Liver (tissue), 9 donors: ENCODE measurements around the gene ADAMTS16. TPM values are rescaled to one million over a fixed set of nuclear protein-coding genes. Genes with fewer than 3 reads are reported as not detected.

ENCODE experiments used
- DNase-seq: peaks from one replicate; pipeline ENCODE4 v3.0.0-alpha.2; 2017; ENCODE audit warnings: low spot score
- H3K27ac ChIP-seq, 2 donors: one replicate each; pipeline ENCODE4 v1.7.0; 2013; ENCODE audit warnings: inconsistent platforms in 2 of 2, low read length in 2 of 2, control low read depth in 1 of 2, low read depth in 1 of 2, mild to moderate bottlenecking in 1 of 2
- H3K27me3 ChIP-seq, 4 donors: one replicate each; pipeline versions ENCODE4 v1.6.1 to v1.7.0; 2013; ENCODE audit warnings: low read length in 3 of 4, inconsistent platforms in 1 of 4, mild to moderate bottlenecking in 1 of 4, moderate library complexity in 1 of 4; ENCODE audit not compliant: control insufficient read depth in 4 of 4, insufficient read depth in 4 of 4
- H3K36me3 ChIP-seq, 4 donors: one replicate each; pipeline versions ENCODE4 v1.6.1 to v1.7.0; 2013; ENCODE audit warnings: low read length in 3 of 4, mild to moderate bottlenecking in 3 of 4, low read depth in 1 of 4, moderate library complexity in 1 of 4; ENCODE audit not compliant: control insufficient read depth in 4 of 4, insufficient read depth in 3 of 4
- H3K4me1 ChIP-seq, 4 donors: one replicate each; pipeline versions ENCODE4 v1.6.1 to v1.7.0; 2013; ENCODE audit warnings: low read length in 3 of 4, mild to moderate bottlenecking in 3 of 4, moderate library complexity in 1 of 4; ENCODE audit not compliant: control insufficient read depth in 4 of 4, insufficient read depth in 4 of 4
- H3K4me3 ChIP-seq, 3 donors: one replicate each; pipeline versions ENCODE4 v1.6.1 to v1.7.0; 2013; ENCODE audit warnings: low read length in 3 of 3, control low read depth in 1 of 3, low read depth in 1 of 3, mild to moderate bottlenecking in 1 of 3
- H3K9ac ChIP-seq, 2 donors: one replicate each; pipeline ENCODE4 v1.7.0; 2013; ENCODE audit warnings: low read length in 2 of 2, mild to moderate bottlenecking in 2 of 2, moderate library complexity in 2 of 2, control low read depth in 1 of 2, low read depth in 1 of 2
- H3K9me3 ChIP-seq, 4 donors: one replicate each; pipeline versions ENCODE4 v1.6.1 to v1.7.0; 2013; ENCODE audit warnings: low read length in 3 of 4; ENCODE audit not compliant: control insufficient read depth in 4 of 4
- ATF3 ChIP-seq: IDR thresholded peaks from 2 replicates; pipeline ENCODE4 v1.6.1; 2016; ENCODE audit warnings: antibody characterized with exemption
- CTCF ChIP-seq: fragments of 150-350 bp; IDR thresholded peaks from 2 replicates; pipeline ENCODE4 v1.5.1; 2017; ENCODE audit warnings: improper control_type of control experiment, low read depth, low read length; ENCODE audit not compliant: missing input control
- EGR1 ChIP-seq, 2 donors: IDR thresholded peaks; 2 replicates each; pipeline ENCODE4 v1.6.1; 2016 to 2018; ENCODE audit warnings: antibody characterized with exemption in 2 of 2, low read depth in 2 of 2
- FOXA1 ChIP-seq: IDR thresholded peaks from 2 replicates; pipeline ENCODE4 v1.6.1; 2016; ENCODE audit warnings: antibody characterized with exemption
- GABPA ChIP-seq, 2 donors: IDR thresholded peaks in 1 of 2; conservative IDR thresholded peaks in 1 of 2; 2 replicates each; pipeline ENCODE4 v1.6.1; 2016; ENCODE audit warnings: antibody characterized with exemption in 2 of 2, mild to moderate bottlenecking in 1 of 2, moderate library complexity in 1 of 2
- HNF4G ChIP-seq: IDR thresholded peaks from 2 replicates; pipeline ENCODE4 v1.6.1; 2016; ENCODE audit warnings: antibody characterized with exemption
- JUND ChIP-seq, 2 donors: IDR thresholded peaks; 2 replicates each; pipeline ENCODE4 v1.6.1; 2016; ENCODE audit warnings: antibody characterized with exemption in 2 of 2
- NR2F2 ChIP-seq: IDR thresholded peaks from 2 replicates; pipeline ENCODE4 v1.6.1; 2016; ENCODE audit warnings: antibody characterized with exemption
- RAD21 ChIP-seq, 2 donors: IDR thresholded peaks; 2 replicates each; pipeline ENCODE4 v1.6.1; 2016; ENCODE audit warnings: antibody characterized with exemption in 2 of 2, mild to moderate bottlenecking in 2 of 2
- RXRA ChIP-seq, 2 donors: IDR thresholded peaks; 2 replicates each; pipeline ENCODE4 v1.6.1; 2017 to 2018; ENCODE audit warnings: antibody characterized with exemption in 2 of 2, mild to moderate bottlenecking in 1 of 2
- SP1 ChIP-seq: IDR thresholded peaks from 2 replicates; pipeline ENCODE4 v1.6.1; 2018; ENCODE audit warnings: antibody characterized with exemption, mild to moderate bottlenecking
- TAF1 ChIP-seq: conservative IDR thresholded peaks from 2 replicates; pipeline ENCODE4 v1.6.1; 2016; ENCODE audit warnings: antibody characterized with exemption, mild to moderate bottlenecking
- ZBTB33 ChIP-seq: IDR thresholded peaks from 2 replicates; pipeline ENCODE4 v1.6.1; 2016; ENCODE audit warnings: antibody characterized with exemption
- WGBS: extraction: QIAGEN DNeasy Blood & Tissue Kit; methylation state at CpG from one replicate; pipeline ENCODE4 v1.1.7; 2013; 5-methylcytosine and 5-hydroxymethylcytosine counted together
- polyA plus RNA-seq, 2 donors: library from polyadenylated mRNA; stranded (reverse) in 1 of 2; unstranded in 1 of 2; fragments of 200-250 nt in 1 of 2; fragments of >200 nt in 1 of 2; fragmentation: Nextera tagmentation in 1 of 2; extraction: Ambion mirVana in 1 of 2; gene quantifications; one replicate each; pipeline versions ENCODE4 v1.2.1 to v1.2.3, GENCODE V29; 2013 to 2015
- total RNA-seq, 2 donors: library from RNA; depleted of rRNA; stranded (reverse); fragments of >200 nt; gene quantifications; one replicate each; pipeline ENCODE4 v1.2.3, GENCODE V29; 2014
- donor health status: healthy.
- donor health status: healthy.
- donor health status: healthy.
- donor health status: healthy.
- donor health status: healthy.

ADAMTS16 gene
- total and polyA plus RNA-seq, 4 donors: under 0.01 to 0.84 TPM; not detected in 2

- Histone ChIP-seq H3K27ac (no peak overlapping the region), H3K9ac (no peak overlapping the region), H3K36me3 (no peaks in the 10 kb centered on the region), H3K9me3 (no peaks in the 10 kb centered on the region), H3K27me3 (no peaks in the 10 kb centered on the region), H3K4me3 (no peak overlapping the region), H3K4me1 (peaks cover 5 to 33% (median 25%) of the 10 kb centered on the region in 4 donors)
- no peak for TF ChIP-seq CTCF
- TF ChIP-seq HNF4G: no peak
- no peak for TF ChIP-seq FOXA1
- TF ChIP-seq NR2F2: no peak
- no peak for TF ChIP-seq TAF1
- TF ChIP-seq RAD21 (IDR thresholded peaks at IDR 0.05): no peak
- no peak for TF ChIP-seq SP1
- no peak for DNase-seq
- 95% methylated on average over 7 of the region's 7 CpGs for WGBS
Observed at GRCh38 chr5:5364932-5365331, 224.8 kb downstream of the ADAMTS16 start.

GRCh38 chr5:5367739-5368138, 227.6 kb downstream of the ADAMTS16 start:
- WGBS: 97% methylated on average over 1 of the region's 1 CpG
- no peak overlapping the region for H3K27ac ChIP-seq
- no peaks in the 10 kb centered on the region for H3K36me3 ChIP-seq
- H3K9me3 ChIP-seq: no peaks in the 10 kb centered on the region
- no peak overlapping the region for H3K9ac ChIP-seq
- H3K27me3 ChIP-seq: no peaks in the 10 kb centered on the region
- peaks cover 0 to 29% (median 18%) of the 10 kb centered on the region in 4 donors for H3K4me1 ChIP-seq
- DNase-seq: no peak
- TF ChIP-seq TAF1 (no peak), ZBTB33 (no peak), FOXA1 (no peak), RXRA (IDR thresholded peaks at IDR 0.05) (no peak), SP1 (no peak), EGR1 (IDR thresholded peaks at IDR 0.05; ENCODE audit: low read depth in 2 of 2) (no peak), GABPA (IDR thresholded peaks at IDR 0.05 in 1 of 2, conservative IDR thresholded peaks at IDR 0.05 in 1 of 2) (no peak), JUND (IDR thresholded peaks at IDR 0.05) (no peak), RAD21 (IDR thresholded peaks at IDR 0.05) (no peak), ATF3 (no peak), NR2F2 (no peak), CTCF (no peak)
- H3K4me3 ChIP-seq: no peak overlapping the region
